Hepatic stellate cell (primary cell): ENCODE measurements around the gene SAMD11.
A peak's percentile ranks its signal among the peaks of the same experiment; 100 is the strongest.
"Not testable (repeated sequence)": the region's sequence is repeated elsewhere in the genome, so short reads cannot be mapped to it uniquely, and the experiment has no call there.

Experiments used
- DNase-seq: peaks from one replicate; pipeline ENCODE4 v3.0.0; 2011; ENCODE audit warnings: low spot score

SAMD11 gene

DNA sequence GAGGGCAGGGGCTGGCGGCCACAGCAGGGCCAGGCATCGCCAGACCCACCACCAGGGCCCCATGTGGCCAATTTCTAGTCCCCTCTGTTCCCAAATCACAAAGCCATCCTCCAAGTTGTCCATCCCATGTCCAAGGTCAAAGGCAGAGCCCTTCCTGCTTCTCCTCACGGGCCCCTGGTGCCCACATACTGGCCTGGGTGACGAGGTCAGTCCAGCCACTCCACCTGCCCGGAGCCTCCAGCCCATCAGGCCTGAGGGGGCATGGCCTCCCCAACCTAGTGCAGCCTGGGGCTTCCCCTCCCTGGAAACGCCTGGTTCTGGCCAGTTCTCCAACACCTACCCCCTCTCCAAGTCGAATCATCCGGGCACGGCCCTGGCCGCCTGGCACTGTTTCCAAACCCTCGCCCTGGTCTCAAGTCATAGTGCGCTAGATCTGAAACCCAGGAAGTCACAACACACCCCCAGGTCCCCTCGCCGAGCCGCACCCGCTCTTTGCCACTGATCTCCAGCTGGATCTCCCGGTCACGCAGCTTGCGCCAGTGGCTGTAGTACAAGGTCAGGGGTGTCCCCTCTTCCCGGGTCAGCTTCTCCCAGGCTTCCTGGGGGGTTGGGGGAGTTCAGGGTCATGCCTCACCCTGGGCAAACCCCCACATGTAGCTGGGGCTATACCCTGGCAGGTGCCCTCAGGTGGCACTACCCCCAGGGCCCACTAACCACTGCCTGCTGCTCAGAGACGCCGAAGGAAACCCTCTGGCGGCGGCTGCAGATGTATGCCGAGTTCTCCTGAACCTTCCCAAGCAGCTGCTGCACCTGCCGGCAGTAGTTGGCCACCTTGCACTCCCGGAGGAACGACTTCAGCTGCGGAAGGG is 22.2 kb downstream of the SAMD11 start:
- DNase-seq, result no peak

DNA sequence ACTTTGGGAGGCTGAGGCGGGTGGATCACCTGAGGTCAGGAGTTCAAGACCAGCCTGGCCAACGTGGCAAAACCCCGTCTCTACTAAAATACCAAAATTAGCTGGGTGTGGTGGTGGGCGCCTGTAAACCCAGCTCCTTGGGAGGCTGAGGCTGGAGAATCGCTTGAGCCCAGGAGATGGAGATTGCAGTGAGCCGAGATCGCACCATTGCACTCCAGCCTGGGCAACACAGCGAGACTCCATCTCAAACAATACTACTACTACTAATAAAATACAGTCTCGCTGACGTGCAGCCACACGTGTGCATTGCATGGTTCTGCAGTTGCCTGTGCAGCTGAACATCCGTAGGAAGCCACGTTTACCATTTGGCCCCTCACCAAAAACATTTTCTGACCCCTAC is 23.1 kb downstream of the SAMD11 start:
- not testable (repeated sequence) for DNase-seq

DNA sequence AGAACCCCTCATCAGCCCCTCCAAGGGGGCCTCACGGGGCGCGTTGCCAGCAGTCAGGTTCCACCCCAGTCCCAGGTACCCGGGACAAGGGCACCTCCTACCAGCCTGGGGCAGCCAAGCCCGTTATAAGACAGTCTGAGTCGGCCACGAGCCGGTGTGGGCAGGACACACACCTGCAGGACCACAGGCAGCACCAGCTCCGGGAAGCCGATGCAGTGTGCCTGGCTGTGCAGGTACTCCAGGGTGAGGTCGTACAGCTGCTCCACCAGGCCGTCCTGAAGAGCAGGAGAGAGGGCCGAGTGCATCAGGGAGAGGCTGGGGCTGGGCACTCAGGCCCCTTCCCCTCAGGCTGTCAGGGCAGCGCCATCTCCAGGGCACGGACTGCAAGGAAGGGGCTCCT is 24.2 kb downstream of the SAMD11 start:
- DNase-seq, result no peak

DNA sequence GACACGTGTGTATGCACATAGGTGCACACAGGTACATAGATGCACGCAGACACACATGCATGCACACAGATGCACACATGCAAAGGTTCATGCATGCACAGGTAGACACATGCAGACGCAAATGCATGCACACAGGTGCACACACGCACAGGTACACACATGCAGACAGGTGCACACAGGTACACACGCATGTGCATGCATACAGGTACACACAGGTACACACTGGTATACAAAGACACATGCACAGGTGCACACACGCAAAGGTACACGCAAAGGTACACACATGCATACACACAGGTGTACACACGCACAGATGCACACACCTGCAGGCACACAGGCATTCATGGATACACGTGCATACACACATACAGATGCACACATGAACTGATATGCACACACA is 26.5 kb downstream of the SAMD11 start:
- no peak for DNase-seq

DNA sequence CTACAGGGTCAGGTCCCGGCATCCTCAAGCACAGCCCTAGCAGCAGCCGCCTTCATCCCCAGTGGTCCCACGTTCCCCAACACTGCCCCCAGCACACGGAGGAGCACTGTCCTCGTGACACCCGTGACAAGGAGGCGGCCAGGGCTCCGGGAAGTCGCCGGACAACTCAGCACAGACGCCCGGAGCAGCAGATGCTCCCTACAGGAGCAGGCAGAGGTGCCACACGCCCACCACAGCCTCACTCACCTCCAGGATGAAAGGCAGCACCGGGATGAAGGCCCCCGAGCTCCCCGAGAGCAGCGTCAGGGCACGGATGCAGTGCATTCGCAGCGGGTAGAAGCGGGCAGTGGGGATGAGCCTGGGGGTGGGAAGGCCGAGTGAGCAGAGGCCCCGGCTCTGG is 27.2 kb downstream of the SAMD11 start:
- no peak for DNase-seq

DNA sequence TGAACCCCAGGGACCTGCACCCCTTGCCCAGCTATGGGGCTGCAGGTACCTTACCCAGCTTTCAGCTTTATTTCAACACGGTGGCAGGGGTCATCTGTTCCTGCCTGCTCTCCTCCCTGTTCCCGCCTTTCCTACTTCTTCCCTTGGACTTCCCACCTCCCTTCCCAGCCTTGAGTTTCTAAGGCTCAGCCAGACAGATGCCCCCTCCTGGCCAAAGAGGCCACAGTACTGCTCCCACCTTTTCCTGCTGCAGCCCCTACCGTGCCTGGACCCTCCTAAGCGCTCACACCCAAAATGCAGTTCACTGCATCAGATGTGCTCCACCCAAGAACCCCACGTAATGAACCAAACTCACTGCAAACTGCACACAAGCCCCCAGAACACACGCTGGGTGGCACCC is 27.6 kb downstream of the SAMD11 start:
- no peak for DNase-seq

DNA sequence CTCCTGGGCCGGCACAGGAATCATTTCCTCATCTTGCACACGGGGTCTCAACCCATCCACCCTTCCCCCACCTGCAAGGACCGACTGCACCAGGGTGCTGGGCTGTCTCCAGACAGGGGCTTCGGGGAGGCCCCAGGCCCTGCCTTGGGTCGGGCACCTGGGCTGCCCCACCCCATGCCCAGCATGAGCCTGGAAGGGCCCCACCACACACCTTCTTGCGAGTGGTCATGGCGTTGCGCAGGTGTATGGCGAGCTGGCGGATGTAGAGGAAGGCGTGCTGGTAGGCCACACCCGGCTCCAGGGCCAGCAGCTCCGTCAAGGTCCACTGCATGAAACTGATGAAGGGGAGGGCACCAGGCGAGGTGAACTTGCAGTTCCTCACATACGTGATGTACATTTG is 28.5 kb downstream of the SAMD11 start:
- no peak for DNase-seq

DNA sequence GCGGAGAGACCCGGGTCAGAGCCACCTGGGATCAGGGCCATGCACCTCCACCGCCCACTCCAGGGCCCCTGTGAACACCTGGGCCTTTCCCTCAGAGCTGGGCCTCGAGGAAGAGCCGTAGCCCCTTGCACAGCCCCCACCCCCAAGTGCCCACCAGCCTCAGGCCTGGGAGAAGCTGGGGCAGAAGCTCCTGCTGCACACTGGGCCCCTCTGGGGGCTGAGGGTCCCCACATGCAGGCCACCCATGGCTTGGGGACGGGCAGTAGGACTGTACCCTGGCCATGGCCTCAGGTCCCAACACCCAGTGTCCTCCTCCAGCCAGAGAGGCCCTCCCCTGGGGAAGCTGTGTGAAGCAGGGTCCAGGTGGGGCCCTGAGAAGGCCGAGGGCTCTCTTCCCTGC is 28.9 kb downstream of the SAMD11 start:
- DNase-seq, result no peak

DNA sequence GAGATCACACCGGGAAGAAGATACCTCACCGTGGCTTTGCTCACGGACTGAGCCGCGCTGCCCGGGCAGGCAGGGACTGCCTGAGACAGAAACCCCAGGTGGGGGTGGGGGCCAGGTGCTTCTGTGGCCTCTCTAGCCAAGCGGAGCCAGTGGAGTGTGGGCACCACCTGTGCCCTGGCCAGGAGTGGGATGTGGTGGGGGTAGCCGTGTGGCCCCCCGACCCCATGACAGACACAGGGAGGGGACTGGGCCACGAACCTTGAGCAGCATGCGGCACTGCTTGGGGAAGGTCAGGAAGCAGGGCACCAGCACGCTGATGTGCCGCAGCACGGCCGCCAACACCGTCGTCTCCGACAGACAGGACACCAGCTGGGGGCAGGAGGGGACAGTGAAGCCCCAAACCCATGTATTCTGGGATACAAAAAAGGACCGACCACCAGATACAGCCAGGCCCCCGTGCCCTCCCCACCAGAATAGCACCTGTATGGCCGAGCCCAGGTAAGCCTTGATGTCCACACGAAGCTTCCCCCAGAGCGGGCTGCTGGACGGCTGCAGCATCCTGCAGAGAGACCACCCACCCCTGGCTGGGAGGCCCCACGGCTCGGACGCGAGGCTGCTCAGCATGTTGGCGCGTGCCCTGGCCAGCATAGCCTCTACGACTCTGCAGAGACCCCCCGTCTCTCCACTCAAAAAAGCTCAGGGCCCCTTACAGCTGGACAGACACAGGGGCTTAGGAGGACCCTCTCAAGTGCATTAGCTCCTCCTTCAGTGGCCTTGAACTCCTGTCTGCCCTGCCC is 30.0 kb downstream of the SAMD11 start:
- no peak for DNase-seq

DNA sequence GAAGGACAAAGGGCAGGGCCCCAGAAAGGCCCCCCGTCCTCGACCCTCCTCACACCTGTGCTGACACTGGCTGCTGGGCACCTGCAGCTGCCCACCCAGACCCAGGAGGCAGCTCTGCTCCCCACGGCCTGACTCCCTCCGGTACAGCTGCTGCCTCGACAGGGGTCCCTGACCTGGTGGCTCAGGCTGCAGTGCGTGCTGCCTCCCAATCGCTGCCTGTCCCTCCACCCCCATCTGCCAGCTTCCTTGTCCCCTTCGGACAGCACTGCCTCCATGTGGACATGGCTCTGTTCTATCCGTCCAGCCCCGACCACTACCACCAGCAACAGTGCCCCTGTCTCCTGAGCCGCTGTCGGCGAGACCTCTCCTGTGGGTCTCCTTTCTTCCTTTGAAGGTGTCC is 31.2 kb downstream of the SAMD11 start:
- no peak for DNase-seq

DNA sequence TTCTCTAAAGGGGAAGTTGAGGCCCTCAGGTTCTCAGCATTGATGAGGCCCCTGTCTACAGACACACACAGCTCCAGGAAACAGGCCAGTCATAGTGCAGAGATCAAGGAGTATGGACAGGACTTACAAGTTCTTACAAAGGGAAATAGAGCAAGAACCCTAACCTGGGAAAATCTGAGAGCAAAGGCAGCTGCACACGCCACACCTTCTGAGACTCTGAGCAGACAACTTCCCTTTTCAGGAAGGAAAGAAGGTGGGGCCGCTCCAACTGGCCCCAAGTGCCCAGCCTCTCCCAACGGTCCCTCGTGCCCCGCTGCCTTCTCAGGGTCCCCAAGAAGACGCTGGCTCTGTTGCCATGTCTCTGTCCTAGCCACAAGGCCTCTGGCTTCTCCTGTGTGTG is 31.8 kb downstream of the SAMD11 start:
- DNase-seq, result no peak

DNA sequence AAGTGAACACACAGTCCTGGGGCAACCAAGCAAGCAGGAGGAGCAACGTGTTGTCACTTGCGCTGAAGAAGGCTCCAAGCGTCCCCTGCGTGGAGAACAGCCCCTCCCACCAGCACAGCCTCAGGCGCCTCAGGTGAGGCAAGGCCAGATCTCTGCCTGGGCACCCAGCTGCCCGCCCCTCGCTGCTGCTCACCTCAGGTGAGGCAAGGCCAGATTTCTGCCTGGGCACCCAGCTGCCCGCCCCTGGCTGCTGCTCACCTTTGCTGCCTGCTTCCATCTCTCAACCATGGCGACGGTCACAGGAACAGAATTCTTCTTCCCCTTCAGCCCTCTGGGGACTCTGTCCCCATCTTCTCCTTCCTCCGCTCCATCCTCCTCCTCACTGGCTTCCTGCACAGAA is 32.9 kb downstream of the SAMD11 start:
- no peak for DNase-seq

DNA sequence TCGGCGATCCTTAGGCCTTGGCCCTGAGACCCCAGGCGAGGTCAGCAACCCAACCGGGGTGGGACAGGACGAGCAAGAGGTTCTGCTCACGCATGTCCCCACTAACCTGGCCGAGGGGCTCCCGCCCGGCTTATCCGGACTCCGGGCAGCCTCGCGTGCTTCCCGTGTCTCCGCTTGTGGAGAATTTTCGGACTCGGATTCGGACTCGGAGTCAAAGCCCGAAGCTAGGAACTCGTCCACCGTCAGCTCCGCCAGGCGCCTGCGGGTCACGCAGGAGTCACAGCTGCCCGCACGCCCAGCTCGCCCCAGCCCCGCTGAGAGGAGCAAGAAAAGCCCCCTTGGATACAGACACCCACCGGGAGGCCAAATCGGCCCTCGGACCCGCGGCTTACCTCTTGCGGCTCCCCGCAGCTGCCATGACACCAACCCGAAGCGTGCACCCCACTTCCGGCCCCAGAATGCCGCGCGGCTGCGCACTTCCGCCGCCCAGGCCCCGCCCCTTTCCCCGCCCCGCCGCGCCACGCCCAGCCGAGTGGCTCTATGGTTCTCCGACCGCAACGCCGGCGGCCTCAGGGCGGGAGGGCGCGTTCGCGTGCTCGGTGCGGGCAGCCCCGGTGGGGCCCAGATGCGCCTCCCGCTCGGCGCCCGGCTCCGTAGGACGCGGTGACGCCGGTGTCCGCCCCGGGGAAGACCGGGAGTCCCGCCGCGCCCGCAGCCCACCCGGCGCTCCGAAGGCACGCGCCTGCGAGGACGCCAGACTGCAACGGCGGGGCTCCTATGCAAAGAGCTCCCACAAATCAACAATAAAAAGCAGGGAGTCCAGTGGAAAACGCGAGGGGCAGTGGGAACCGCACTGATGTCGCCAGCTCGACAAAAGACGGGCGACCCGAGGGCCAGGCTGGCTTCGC is 35.4 kb downstream of the SAMD11 start, which contains the start of gene NOC2L:
NOC2L (minus strand) TSS at position 434 of the 908 bp plus-strand sequence; CDS start at position 418, 16 bp downstream.
- peak; percentile 92 for DNase-seq

DNA sequence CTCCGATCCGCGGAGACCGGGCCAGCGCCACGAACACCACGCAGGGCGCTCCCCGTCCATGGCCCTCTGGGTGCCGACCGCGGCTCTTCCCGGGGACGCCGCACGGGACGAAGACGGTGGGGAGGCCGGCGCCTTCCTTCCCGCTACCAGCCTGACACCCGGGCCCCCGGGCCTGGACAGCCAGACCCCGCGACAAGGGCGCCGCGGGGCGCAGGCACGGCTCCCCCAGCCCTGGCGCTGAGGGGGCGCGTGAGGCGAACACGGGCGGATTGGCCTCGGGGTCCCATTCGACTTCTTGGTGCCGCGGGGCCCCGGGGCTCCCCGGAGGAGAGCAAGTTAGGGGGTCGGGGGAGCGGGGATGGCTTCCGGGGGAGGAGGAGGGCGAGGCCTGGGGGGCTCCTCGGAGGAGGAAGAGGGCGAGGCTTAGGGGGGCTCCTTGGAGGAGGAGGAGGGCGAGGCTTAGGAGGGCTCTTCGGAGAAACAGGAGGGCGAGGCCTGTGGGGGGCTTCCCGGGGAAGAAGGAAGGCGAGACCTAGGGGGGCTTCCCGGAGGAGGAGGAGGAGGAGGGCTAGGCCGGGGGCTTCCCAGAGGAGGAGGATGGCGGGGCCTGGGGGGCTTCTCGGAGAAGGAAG is 36.1 kb downstream of the SAMD11 start:
- no peak for DNase-seq

DNA sequence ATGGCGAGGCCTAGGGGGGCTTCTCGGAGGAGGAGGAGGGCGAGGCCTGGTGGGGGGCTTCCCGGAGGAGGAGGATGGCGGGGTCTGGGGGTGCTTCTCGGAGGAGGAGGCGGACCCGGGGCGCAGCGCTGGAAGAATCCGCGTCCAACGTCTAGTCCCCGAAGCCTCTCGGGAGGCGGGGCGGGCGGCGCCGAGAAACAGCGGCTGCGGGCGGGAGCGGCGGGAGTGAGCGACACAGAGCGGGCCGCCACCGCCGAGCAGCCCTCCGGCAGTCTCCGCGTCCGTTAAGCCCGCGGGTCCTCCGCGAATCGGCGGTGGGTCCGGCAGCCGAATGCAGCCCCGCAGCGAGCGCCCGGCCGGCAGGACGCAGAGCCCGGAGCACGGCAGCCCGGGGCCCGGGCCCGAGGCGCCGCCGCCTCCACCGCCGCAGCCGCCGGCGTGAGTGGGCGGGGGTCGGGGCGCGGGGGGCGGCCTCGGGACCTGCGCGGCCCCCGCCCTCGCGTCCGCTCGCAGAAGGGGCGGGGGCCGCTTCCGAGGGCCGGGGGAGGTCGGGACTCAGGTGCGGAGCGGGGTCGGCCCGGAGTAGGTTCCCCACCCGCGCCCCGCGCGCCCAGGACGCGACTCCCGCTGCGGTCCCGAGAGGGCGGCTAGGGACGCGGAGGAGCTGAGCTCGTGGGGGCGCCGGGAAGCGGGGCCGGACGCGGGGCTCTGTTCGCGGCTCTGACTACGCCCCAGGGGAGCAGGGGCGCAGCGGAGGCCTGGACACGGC is 36.8 kb downstream of the SAMD11 start, which contains the start of gene KLHL17:
KLHL17 (plus strand) TSS at position 222 of the 769 bp plus-strand sequence; CDS start at position 332, 110 bp downstream.
- DNase-seq, result peak; percentile 88

DNA sequence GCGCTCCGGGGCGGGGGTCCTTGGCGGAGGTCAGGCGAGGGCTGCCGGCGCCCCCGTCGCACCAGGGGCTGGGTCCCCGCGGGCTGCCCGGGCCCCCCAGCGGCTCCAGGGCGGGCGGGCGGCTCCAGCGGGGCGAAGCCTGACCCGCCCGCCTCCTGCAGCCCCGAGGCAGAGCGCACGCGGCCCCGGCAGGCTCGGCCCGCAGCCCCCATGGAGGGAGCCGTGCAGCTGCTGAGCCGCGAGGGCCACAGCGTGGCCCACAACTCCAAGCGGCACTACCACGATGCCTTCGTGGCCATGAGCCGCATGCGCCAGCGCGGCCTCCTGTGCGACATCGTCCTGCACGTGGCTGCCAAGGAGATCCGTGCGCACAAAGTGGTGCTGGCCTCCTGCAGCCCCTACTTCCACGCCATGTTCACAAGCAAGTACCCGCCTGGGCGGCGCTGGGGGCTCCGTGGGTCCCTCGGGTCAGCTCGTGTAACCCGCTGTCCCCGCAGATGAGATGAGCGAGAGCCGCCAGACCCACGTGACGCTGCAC is 37.5 kb downstream of the SAMD11 start:
- DNase-seq, result no peak

DNA sequence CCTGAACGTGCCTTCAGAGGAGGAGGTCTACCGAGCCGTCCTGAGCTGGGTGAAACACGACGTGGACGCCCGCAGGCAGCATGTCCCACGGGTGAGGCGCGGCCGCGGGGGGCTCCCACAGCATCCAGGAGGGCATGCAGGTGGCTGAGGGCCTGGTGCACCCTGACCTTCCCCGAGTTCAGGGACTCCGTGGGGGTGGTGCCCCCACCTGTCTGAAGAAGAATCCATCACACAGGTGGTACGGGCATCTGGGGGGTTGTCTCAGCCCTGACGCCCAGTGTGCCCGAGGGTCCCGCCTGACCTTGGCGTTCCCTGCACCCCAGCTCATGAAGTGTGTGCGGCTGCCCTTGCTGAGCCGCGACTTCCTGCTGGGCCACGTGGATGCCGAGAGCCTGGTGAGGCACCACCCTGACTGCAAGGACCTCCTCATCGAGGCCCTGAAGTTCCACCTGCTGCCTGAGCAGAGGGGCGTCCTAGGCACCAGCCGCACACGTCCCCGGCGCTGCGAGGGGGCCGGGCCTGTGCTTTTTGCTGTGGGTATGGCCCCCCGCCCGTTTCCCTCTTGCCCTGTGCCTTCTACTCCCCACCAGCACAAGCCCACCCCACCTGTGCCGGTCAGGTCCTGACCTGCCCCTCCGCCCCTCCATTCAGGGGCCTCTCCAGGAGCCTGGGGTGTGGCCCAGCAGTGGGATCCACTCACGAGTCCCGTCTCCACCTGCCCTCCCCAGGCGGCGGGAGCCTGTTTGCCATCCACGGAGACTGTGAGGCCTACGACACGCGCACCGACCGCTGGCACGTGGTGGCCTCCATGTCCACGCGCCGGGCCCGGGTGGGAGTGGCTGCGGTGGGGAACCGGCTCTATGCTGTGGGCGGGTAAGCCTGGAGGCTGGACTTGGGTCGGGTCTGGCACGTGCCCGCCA is 38.9 kb downstream of the SAMD11 start:
- DNase-seq, result no peak

DNA sequence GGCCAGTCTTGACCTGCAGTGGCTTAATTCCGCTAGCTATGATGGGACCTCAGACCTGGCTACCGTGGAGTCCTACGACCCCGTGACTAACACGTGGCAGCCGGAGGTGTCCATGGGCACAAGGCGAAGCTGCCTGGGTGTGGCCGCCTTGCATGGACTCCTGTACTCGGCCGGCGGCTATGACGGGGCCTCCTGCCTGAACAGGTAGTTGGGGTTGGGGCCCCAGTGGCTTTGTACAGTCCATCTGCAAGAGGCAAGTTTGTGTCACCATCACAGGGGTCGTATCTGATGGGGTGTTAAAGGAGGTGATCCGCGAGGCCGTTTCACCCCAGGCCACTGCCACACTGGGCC is 39.6 kb downstream of the SAMD11 start:
- no peak for DNase-seq

DNA sequence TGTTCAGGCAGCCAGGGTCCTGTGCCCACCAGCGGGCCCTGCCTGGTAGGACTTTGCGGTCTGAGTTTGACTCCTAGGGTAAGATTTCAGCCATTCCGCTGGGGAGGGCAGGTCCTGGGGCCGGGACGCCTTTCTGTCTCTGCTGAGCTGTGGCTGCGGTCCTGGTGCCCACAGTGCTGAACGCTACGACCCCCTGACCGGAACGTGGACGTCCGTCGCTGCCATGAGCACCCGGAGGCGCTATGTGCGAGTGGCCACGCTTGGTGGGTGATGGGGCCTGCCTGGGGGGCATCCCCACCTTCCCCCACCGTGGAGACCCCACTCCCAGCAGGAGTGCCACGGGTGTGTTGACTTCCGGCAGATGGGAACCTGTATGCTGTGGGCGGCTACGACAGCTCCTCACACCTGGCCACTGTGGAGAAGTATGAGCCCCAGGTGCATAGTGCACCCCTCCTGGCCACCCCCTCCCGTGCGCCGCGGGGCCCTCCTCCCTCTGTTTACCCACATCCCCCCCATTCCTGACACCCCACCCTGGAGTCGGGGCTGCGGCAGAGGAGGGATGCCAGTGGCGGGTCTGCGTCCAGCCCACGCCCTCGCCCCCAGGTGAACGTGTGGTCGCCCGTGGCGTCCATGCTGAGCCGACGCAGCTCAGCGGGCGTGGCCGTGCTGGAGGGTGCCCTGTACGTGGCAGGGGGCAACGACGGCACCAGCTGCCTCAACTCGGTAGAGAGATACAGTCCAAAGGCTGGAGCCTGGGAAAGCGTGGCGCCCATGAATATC is 40.2 kb downstream of the SAMD11 start:
- no peak for DNase-seq
